ENCODE data around the gene PAX8. TPM values are rescaled to one million over a fixed set of nuclear protein-coding genes. Genes with fewer than 3 reads are reported as not detected.
"Not testable (repeated sequence)": the region's sequence is repeated elsewhere in the genome, so short reads cannot be mapped to it uniquely, and the experiment has no call there.

Gene PAX8
- polyA plus RNA-seq, 1 experiment = 1.6 TPM

- no peaks in the 10 kb centered on the region; the same call in 1 of the 2 replicates for H3K36me3 ChIP-seq (ENCODE audit: control insufficient read depth, insufficient read depth, low read length)
- CTCF ChIA-PET = interaction anchor here (0.8 to 11.2 kb wide), 5 partner anchors 10 to 101 kb away, joined by 3 to 119 read pairs (median 7); no protein-coding TSS in a partner anchor
- TF ChIP-seq, protein P1, sequence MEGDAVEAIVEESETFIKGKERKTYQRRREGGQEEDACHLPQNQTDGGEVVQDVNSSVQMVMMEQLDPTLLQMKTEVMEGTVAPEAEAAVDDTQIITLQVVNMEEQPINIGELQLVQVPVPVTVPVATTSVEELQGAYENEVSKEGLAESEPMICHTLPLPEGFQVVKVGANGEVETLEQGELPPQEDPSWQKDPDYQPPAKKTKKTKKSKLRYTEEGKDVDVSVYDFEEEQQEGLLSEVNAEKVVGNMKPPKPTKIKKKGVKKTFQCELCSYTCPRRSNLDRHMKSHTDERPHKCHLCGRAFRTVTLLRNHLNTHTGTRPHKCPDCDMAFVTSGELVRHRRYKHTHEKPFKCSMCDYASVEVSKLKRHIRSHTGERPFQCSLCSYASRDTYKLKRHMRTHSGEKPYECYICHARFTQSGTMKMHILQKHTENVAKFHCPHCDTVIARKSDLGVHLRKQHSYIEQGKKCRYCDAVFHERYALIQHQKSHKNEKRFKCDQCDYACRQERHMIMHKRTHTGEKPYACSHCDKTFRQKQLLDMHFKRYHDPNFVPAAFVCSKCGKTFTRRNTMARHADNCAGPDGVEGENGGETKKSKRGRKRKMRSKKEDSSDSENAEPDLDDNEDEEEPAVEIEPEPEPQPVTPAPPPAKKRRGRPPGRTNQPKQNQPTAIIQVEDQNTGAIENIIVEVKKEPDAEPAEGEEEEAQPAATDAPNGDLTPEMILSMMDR (IDR thresholded peaks at IDR 0.05; ENCODE audit: insufficient read depth, low read depth, low read length) = no peak
- POLR2A ChIA-PET = interaction anchor here (0.6 to 1.4 kb wide), 2 partner anchors 28 to 581 kb away, joined by 5 to 6 read pairs; no protein-coding TSS in a partner anchor
- DNase-seq (ENCODE audit: low read depth) = no peak
- no peaks in the 10 kb centered on the region for H3K27me3 ChIP-seq (ENCODE audit: control insufficient read depth, insufficient read depth, low read length)
- no peak overlapping the region for H3K4me3 ChIP-seq (ENCODE audit: low read depth, low read length)
Observed at GRCh38 chr2:113238871-113239839, 39.6 kb downstream of the PAX8 start.

- ChIA-PET POLR2A (no interaction called here), CTCF (interaction anchor here (0.7 to 11.2 kb wide), 4 partner anchors 10 to 145 kb away, joined by 3 to 119 read pairs (median 4); no protein-coding TSS in a partner anchor)
- H3K36me3 ChIP-seq (ENCODE audit: control insufficient read depth, insufficient read depth, low read length) = no peaks in the 10 kb centered on the region; the same call in 1 of the 2 replicates
- H3K4me3 ChIP-seq (ENCODE audit: low read depth, low read length) = no peak overlapping the region
- no peak for DNase-seq (ENCODE audit: low read depth)
- TF ChIP-seq, protein P1 (IDR thresholded peaks at IDR 0.05; ENCODE audit: insufficient read depth, low read depth, low read length) = no peak
- no peaks in the 10 kb centered on the region for H3K27me3 ChIP-seq (ENCODE audit: control insufficient read depth, insufficient read depth, low read length)
Observed at GRCh38 chr2:113237604-113238160, 41.0 kb downstream of the PAX8 start.

DNA sequence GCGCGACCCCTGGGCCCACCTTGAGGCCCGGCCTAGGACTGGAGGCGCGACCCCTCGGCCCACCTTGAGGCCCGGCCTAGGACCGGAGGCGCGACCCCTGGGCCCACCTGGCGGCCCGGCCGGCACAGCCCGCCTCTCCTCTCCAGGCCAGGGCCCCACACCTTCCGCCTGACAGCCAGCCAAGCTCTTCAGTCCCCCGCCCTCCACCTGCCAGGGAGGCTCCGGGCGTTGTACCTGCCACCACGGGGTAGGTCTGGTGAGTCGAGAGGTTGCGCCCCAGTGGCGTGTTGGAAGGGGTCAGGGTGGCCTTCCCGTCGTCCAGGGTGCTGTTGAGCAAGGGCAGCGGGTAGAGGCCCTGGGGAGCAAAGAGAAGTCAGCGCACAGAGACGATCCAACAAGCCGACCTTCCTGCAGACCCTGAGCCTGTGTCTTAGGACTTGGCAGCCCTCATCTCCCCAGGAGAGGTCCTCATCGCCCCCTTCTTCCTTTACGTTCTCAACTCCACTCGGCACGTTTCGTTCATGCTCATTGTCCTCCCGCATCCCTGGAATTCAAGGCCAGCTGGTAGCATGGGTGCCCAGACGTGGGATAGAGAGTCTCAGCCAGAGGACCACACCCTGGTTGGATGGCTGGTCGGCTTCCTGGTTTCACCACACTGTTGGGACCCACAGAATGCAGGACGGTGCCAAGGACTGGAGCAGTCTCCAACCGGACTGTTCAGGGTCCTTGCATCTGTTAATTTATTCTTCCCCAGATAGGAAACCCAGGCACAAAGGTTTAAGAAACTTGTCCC, 42.2 kb downstream of the PAX8 start:
- H3K27me3 ChIP-seq (ENCODE audit: control insufficient read depth, insufficient read depth, low read length) = no peaks in the 10 kb centered on the region
- TF ChIP-seq, protein P1 (IDR thresholded peaks at IDR 0.05; ENCODE audit: insufficient read depth, low read depth, low read length) = no peak
- H3K4me3 ChIP-seq (ENCODE audit: low read depth, low read length) = peak overlapping the region; percentile 72
- DNase-seq (ENCODE audit: low read depth) = no peak
- ChIA-PET POLR2A (no interaction called here), CTCF (interaction anchor here (11.2 kb wide), 1 partner anchor 35 kb away, joined by 119 read pairs; no protein-coding TSS in a partner anchor)
- H3K36me3 ChIP-seq (ENCODE audit: control insufficient read depth, insufficient read depth, low read length) = no peaks in the 10 kb centered on the region; the same call in 1 of the 2 replicates

DNA sequence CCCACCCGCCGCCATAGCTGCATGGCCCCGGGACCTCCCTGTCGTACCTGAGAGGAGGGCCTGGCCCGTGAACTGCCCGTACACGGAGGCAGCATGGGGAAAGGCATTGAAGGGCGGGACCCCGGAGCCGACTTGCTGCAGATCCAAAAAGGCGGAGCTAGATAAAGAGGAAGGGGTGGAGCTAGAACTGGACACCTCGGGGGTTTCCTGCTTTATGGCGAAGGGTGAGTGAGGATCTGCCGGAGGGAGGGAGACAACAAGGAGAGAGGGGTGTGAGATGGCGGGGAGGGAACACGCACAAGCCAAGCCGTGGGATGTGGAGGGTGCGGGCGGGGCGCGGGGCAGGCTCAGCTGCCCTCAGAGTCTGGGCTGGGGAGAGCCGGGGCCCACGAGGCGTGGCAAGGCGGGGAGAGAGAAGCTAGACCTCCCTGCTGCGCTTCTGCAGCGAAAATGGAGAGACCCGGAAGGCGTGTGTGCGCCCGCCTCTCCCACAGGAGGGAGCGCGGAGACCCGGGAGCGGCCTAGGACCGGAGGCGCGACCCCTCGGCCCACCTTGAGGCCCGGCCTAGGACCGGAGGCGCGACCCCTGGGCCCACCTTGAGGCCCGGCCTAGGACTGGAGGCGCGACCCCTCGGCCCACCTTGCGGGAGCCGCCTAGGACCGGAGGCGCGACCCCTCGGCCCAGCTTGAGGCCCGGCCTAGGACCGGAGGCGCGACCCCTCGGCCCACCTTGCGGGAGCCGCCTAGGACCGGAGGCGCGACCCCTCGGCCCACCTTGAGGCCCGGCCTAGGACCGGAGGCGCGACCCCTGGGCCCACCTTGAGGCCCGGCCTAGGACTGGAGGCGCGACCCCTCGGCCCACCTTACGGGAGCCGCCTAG, 43.1 kb downstream of the PAX8 start:
- ChIA-PET CTCF (interaction anchor here (1.2 to 11.2 kb wide), 3 partner anchors 24 to 97 kb away, joined by 5 to 119 read pairs (median 6); no protein-coding TSS in a partner anchor), POLR2A (interaction anchor here (0.5 to 1.1 kb wide), 2 partner anchors 10 to 52 kb away, joined by 3 to 11 read pairs; no protein-coding TSS in a partner anchor)
- not testable (repeated sequence) for H3K36me3 ChIP-seq (ENCODE audit: control insufficient read depth, insufficient read depth, low read length); H3K27me3 ChIP-seq (ENCODE audit: control insufficient read depth, insufficient read depth, low read length)
- H3K4me3 ChIP-seq (ENCODE audit: low read depth, low read length) = peak overlapping the region; percentile 72
- peak; percentile 57 for DNase-seq (ENCODE audit: low read depth)
